Measurements from ENCODE around the gene YOD1. TPM values are rescaled to one million over a fixed set of nuclear protein-coding genes. Genes with fewer than 3 reads are reported as not detected.

The YOD1 gene
- total and polyA plus RNA-seq, 8 donors, result 1.1 to 4.0 (median 2.3) TPM

DNA sequence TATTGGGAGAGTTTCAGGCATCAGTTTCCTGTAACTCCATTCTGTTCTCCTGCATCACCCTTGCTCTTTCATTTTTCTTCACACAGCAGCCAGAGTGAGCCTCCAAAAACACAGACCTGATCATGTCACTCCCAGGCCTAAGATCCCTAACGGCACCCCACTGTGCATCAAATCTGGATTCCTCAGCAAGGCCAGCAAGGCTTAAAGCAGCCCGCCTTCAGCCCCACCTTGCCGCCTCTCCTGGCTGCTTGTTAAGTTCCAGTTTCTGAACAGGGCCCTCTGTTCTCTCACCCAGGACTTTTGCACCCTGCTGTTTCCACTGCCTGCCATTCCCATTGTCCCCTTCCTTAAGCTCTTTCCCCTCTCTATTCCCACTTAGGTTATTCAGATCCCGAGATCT, 47.8 kb downstream of the YOD1 start:
- TF ChIP-seq CTCF (IDR thresholded peaks at IDR 0.05), result no peak
- Histone ChIP-seq H3K27ac (peak overlapping the region in 3 of 4 donors; percentile 34 to 53 (median 48)), H3K9me3 (no peaks in the 10 kb centered on the region), H3K27me3 (no peaks in the 10 kb centered on the region), H3K4me3 (no peak overlapping the region), H3K4me1 (peaks cover 0 to 21% (median 13%) of the 10 kb centered on the region in 3 donors), H3K36me3 (no peaks in the 10 kb centered on the region)
- intact Hi-C loops (cut with DNase I), result no loop called here
- DNase-seq, result no peak
- no peak for ATAC-seq
- 87 to 93% methylated on average over 4 of the region's 4 CpGs for WGBS, 2 donors
- no peak for FAIRE-seq

DNA sequence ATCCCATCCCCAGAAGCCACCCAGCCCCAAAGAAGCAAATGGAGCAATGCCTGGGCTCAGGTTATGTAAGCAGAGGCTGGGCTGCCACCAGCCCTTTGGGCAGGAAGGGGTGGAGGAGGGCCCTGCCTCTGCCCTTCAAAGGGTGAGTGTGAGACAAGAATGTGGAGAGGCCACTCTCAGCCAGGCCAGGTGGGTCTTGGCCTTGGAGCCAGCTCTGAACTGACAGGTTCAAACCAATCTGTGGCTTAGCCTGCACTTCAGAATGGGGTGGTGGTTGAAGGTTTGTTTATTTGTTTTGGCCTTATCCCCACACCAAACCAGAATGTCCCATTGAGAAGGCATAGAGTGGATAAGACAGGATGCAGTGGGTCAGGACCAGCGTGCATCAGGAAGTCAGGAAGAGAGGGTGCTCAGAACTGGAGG, 48.3 kb downstream of the YOD1 start:
- TF ChIP-seq CTCF (IDR thresholded peaks at IDR 0.05), result no peak
- no peaks in the 10 kb centered on the region for H3K36me3 ChIP-seq
- peak in 4 of 6 donors; percentile 33 to 56 (median 46) for DNase-seq
- FAIRE-seq, result no peak
- H3K27me3 ChIP-seq, result no peaks in the 10 kb centered on the region
- no peak overlapping the region for H3K4me3 ChIP-seq
- peak; percentile 35 to 81 (median 74) for ATAC-seq
- intact Hi-C loops (cut with DNase I), result no loop called here
- H3K27ac ChIP-seq, result peak overlapping the region in 3 of 4 donors; percentile 34 to 53 (median 48)
- 17 to 22% methylated on average over 1 of the region's 1 CpG for WGBS, 2 donors
- H3K4me1 ChIP-seq, result peaks cover 0 to 21% (median 13%) of the 10 kb centered on the region in 3 donors
- H3K9me3 ChIP-seq, result no peaks in the 10 kb centered on the region

DNA sequence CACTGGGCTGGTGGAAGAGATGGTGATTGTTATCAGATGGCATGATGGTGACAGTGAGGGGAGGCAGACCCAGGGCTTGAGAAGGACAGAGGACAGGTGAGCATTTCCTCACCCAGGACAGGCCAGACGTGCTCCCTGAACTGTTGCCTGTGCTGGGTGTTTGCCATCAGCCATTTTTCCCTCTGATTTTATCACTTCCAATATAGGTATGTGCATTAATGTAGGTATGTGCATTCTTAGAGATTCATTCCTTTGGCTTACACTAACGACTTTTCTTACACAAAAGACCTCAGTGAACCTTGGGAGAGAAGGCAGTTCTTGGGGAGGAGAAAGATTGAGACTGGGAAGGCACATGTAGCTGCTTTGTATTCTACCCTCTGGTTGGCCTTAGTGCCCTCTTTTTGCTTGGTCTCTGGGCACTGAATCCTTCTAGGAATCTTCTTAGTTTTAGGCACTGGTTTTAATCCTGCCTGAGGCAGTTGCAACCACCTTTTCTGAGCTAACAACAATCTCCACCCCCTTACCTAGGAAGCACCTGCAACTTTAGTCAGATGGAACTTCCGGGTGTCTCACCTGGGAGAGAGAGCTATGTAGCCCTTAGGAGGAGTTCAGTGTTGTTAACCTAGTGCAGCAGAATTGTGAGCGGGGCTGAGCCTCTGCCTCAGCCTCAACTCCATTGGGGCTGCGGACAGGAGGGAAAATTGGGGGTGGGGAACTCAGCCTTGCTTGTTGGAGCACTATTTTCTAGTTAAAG, 49.3 kb downstream of the YOD1 start:
- no peak for DNase-seq

DNA sequence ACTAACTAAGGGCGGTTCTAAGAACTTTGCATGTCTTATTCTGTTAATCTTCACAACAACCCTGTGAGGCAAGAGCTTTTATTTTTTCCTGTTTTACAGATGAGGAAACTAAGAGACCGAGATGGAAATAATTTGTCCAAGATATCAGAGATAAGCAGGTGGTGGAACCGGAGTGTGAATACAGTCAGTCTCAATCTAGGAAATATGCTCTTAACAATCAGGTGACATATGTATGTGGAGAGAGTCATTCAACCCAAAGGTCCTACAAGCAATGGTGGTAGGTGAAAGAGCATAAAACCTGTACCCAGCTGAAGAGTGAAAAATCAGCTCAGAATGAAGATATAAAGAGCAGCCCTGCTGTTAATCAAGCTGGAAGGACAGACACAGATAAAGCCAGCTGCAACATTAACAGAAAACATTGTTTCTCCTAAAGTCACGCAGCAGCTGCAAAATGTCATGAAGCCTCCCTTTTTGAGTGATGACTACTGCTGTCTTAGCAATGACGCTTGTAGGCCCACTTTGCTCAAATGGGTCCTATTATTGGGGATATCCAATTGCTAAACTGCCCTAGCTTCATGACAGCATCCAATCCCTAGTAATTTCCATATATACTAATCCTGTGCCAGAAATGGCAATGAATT, 50.2 kb downstream of the YOD1 start:
- H3K4me1 ChIP-seq, result peaks cover 0 to 21% (median 13%) of the 10 kb centered on the region in 3 donors
- WGBS, 2 donors, result 73 to 75% methylated on average over 5 of the region's 5 CpGs
- H3K27me3 ChIP-seq, result no peaks in the 10 kb centered on the region
- no peak for TF ChIP-seq CTCF (IDR thresholded peaks at IDR 0.05)
- no peak overlapping the region for H3K27ac ChIP-seq
- H3K36me3 ChIP-seq, result no peaks in the 10 kb centered on the region
- no peak overlapping the region for H3K4me3 ChIP-seq
- no peak for FAIRE-seq
- intact Hi-C loops (cut with DNase I), result no loop called here
- no peaks in the 10 kb centered on the region for H3K9me3 ChIP-seq
- no peak for ATAC-seq
- no peak for DNase-seq

More for the DNA sequence above, 49.3 kb downstream of the YOD1 start:
- Histone ChIP-seq H3K27me3 (no peaks in the 10 kb centered on the region), H3K4me1 (peaks cover 0 to 21% (median 13%) of the 10 kb centered on the region in 3 donors), H3K9me3 (no peaks in the 10 kb centered on the region), H3K27ac (no peak overlapping the region), H3K4me3 (no peak overlapping the region), H3K36me3 (no peaks in the 10 kb centered on the region)
- no peak for FAIRE-seq
- ATAC-seq, result no peak
- intact Hi-C loops (cut with DNase I), result no loop called here
- 83 to 88% methylated on average over 5 of the region's 5 CpGs for WGBS, 2 donors
- no peak for TF ChIP-seq CTCF (IDR thresholded peaks at IDR 0.05)

- no peak for DNase-seq
- WGBS, 2 donors, result 87 to 95% methylated on average over 2 of the region's 2 CpGs
- H3K4me3 ChIP-seq, result no peak overlapping the region
- no peaks in the 10 kb centered on the region for H3K9me3 ChIP-seq
- TF ChIP-seq CTCF (IDR thresholded peaks at IDR 0.05), result no peak
- H3K36me3 ChIP-seq, result no peaks in the 10 kb centered on the region
- H3K27me3 ChIP-seq, result no peaks in the 10 kb centered on the region
- H3K27ac ChIP-seq, result no peak overlapping the region
- intact Hi-C loops (cut with DNase I), result no loop called here
- no peak for ATAC-seq
- no peak for FAIRE-seq
- H3K4me1 ChIP-seq, result peaks cover 0 to 14% (median 4%) of the 10 kb centered on the region in 3 donors
Observed at GRCh38 chr1:206998816-206999215, 52.2 kb downstream of the YOD1 start.
